Glomerular visceral epithelial cell (primary cell): ENCODE data around the gene CPXM1.
"Not testable (repeated sequence)": the region's sequence is repeated elsewhere in the genome, so short reads cannot be mapped to it uniquely, and the experiment has no call there.

Source experiments
- DNase-seq: peaks from one replicate; pipeline ENCODE4 v3.0.0-alpha.2; 2016; ENCODE audit errors: extremely low spot score

Gene CPXM1

GRCh38 chr20:2800521-2801285 is at the start of gene CPXM1:
TSS of gene CPXM1 (minus strand) at chr20:2800627. CDS start at chr20:2800572, 55 bp downstream.
- no peak for DNase-seq

GRCh38 chr20:2849529-2849928 is 49.1 kb upstream of the CPXM1 start:
- DNase-seq = no peak

- DNase-seq = no peak
Measured at GRCh38 chr20:2847802-2848201, 47.4 kb upstream of the CPXM1 start.

DNA sequence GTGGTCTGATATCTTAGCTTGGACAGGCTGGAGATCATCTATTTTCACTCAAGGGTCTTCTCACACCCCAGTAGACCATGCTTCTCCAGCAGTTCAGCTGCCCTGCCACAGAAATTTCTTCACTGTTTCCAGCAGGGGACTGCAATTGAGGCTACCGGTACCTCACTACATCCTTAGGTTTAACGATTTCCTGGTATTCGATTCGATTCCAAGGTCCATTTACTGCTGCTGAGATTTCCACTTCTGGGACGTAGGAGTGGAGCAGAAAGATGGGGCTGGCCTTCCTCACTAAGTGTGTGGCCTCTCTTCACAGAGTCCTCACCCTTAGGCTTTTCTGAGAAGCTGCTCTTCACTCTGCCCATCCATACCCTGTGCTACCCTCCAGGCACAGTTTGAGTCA is 46.3 kb upstream of the CPXM1 start:
- no peak for DNase-seq

- DNase-seq = no peak
Measured at GRCh38 chr20:2845607-2846006, 45.2 kb upstream of the CPXM1 start.

DNA sequence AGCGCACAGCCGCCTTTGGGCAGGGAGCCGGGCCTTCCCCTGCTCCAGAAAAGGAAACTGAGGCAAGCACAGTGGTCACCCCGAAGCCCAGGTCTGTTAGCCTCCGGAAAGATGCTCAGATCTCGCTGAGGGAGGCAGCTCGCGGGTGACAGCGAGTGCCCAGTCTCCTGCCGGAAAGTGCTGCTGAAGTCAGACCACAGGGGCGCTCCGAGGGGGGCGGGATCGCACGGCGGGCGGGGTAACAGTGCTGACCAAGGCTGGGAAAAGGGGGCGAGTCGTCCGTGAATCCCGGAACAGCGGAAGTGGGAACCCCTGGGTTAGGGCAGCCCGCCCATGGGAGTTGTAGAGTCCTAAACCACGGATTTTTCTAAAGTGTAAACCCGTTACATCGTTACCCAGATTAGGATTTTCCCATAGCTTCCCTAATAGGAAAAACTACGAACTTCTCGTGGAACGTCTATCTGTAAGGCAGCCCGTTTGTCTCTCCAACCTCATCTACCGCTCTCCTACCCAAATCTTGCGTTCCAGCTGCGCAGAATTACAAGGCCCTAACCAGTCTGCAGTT is 40.6 kb upstream of the CPXM1 start:
- peak; percentile 79 for DNase-seq

GRCh38 chr20:2840138-2840966 is 39.9 kb upstream of the CPXM1 start, which contains the start of the genes PCED1A and VPS16:
TSS of gene PCED1A (minus strand) at chr20:2840655. CDS start at chr20:2839912, 743 bp downstream.
TSS of gene VPS16 (plus strand) at chr20:2840745. CDS start at chr20:2840775, 30 bp downstream.
- peak; percentile 90 for DNase-seq

GRCh38 chr20:2839732-2840137 is 39.3 kb upstream of the CPXM1 start:
- no peak for DNase-seq

DNA sequence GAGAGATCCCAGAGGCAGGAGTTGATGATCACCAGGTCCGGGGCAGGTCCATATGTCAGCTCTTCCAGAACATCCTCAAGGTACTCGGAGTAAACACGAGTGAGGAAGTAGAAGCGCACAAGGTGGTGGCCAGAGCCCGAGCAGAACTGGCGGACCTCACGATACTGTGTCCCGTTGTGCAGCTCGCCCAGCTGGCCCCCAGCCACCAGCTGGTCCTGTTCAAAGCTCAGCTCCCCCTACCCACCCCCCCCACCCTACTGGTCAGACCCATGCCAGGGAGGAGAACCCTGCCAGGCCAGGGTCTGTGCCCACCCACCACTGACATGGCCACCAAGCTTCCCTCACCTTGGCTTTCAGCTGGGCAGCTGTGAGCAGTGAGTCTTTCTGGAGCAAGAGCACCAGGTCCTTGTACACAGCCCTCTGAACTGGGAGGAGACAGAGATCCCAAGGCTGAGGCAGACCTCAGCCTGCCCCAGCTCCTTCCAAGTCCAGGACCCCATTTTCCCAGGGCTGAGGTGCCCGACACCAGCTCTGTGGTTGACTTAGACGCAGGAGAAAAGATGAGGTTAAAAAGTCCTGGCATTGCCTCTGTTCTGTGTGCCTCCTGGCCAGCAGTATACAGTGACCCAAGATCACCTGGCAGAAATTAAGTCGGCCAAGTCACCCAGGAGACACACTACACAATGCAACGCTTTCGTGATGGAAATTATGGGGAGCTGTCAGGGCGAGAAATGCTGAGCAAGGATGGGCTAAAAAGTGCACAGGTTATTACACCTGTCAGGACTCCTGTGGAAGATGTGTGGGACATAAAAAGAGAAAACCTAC is 38.6 kb upstream of the CPXM1 start:
- no peak for DNase-seq

DNA sequence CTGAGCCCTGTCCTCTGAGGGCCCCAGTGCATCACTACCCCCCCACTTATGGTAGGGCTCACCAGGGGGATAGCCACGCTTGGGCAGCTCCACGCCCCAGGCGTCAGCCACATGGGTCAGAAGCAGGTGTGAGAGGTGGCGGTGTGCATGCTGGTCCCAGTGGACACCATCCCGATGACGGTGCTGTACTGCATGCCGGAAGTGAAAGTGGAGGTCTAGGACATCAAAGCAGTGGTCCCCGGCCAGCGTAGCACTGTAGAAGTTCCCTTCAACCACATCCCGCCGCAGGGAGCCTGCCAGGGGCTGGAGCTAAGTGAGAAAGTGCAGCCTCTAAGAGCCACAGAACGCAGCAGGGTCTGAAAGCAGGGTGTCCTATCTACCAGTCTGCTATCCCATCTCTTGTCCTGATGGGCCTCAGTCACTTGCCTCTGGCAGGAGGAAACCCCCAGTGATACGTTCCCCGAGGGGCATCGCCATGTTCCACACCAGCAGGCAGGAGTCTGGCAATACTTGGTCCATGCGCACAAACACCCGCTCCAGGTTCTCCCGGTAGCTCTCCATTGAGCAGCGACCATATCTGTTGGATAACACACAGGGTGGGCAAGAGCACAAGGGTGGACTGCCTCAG is 37.9 kb upstream of the CPXM1 start:
- DNase-seq = no peak

DNA sequence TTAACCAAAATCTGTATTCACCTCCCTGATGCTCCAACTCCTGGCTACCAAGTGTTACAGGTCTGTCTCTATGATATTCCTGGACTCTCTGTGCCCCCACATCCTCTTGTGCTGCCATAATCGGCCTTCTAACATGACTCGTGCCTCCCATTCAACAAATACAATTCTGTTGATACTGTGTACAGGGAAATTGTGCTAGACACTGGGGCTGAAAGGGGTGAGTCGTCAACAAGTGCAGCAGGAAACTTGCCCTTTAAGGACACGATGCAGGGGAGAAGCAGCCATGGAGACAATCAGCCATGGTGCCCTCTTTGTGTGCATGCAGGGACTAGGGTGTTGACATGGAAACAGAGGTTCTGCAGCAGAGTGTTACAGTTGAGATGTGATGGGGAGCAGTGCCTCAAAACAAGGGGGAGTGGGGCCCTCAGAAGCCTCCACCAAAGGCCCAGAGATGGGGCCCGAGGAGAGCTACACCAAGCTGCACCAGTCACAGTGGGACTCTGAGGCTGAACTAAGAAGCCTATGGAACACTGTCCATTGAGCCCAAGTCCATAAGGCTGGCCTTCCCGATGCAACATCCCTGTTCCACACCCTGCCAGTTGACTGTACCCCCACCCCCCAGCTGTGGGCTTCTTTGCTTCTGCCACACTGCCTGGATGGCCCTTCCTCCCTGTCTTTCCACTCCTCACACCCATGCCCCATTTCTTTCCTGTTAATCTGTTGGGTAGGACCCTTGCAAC is 37.0 kb upstream of the CPXM1 start:
- no peak for DNase-seq

DNA sequence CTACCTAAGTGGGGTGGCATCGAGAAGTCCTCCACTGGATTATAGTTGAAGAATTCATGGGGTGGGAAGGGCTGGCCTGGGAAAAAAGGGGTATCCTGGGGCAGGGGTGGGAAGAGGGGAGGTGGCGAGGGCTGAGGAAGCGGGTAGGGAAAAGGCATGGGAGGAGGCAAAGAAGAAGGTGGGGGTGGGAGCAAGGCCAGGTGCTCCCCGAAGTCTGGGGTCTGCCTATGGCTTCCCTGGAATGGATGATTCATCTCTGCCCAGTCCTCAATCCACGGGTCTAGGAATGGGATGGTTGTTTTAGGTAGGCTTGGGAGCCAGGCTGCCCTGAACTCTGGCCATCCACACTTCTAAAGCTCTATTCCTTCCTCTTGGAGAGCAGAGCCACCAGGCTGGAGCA is 35.6 kb upstream of the CPXM1 start:
- no peak for DNase-seq

- no peak for DNase-seq
Measured at GRCh38 chr20:2835331-2835796, 34.9 kb upstream of the CPXM1 start.

DNA sequence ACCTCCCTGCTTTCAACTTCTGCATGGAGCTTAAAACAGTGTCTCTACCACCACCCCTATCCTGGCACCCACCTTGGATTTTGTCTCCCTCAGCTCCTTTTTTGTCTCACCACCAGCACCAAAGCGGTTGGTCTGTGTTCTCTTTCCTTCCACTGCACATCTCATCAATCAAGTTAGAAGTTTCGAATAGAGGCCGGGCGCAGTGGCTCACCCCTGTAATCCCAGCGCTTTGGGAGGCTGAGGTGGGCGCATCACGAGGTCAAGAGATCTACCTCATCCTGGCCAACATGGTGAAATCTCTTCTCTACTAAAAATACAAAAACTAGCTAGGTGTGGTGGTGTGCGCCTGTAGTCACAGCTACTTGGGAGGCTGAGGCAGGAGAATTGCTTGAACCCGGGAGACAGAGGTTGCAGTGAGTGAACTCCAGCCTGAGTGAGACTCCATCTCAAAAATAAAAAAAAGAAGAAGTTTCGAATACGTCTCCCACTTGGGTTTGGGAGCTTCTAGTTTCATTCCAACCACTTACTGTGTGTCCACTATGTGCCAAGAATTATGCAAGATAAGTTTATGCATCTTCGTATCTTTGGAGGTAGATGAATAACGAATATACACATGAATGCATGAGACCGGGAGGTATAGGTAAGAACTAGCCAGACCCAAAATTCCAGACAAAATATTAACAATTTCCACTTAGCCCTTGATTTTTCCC is 34.1 kb upstream of the CPXM1 start:
- no peak for DNase-seq

- DNase-seq = no peak
Measured at GRCh38 chr20:2833761-2834160, 33.3 kb upstream of the CPXM1 start.

GRCh38 chr20:2831206-2831605 is 30.8 kb upstream of the CPXM1 start:
- not testable (repeated sequence) for DNase-seq

DNA sequence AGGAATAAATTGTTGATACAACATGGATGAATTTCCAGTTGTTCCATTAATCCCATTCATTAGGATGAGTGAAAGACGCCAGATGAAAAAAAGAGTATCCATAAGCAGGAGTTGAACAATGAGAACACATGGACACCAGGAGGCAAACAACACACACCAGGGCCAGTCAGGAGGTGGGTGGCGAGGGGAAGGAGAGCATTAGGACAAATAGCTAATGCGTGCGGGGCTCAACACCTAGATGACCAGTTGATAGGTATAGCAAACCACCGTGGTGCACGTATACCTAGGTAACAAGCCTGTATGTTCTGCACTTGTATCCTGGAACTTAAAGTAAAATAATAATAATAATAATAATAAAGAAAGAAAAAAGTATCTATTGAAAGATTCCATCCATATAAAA is 28.9 kb upstream of the CPXM1 start:
- DNase-seq = no peak

- no peak for DNase-seq
Measured at GRCh38 chr20:2826655-2827054, 26.2 kb upstream of the CPXM1 start.

GRCh38 chr20:2825761-2826160 is 25.3 kb upstream of the CPXM1 start:
- no peak for DNase-seq

- peak; percentile 54 for DNase-seq
Measured at GRCh38 chr20:2822073-2822472, 21.6 kb upstream of the CPXM1 start.
